ENCODE results near the gene WNK1.
"Not testable (repeated sequence)": the region's sequence is repeated elsewhere in the genome, so short reads cannot be mapped to it uniquely, and the experiment has no call there.

Gene WNK1

DNA sequence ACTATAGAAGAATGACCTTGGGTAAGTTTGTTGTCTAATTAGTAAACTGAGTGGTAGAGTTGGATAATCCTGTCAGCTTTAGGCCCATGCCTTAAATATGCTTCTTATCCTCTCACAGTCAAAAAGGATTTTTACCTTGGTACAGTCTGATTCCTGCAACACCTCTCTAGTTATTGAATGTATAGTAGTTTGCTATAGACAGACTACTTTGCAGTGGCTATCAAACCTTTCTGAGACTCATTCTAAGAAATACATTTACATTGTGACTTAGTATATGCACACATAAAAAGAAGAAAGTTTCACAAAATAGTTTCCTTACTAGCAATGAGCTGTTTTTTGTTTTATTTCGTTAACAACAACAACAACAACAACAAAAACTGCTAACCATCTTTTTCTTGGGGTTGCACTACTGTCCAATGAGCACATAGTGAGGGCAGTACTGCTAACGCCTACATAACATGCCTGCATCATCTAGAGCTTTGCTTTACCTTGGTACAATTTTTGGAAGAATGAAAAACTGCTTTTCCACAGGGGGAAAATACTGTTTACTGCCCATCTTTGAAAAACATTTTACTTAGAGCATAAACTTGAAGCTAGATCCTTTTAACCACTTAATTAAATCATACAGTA lies 28.5 kb downstream of the WNK1 start:
- no peak for DNase-seq

DNA sequence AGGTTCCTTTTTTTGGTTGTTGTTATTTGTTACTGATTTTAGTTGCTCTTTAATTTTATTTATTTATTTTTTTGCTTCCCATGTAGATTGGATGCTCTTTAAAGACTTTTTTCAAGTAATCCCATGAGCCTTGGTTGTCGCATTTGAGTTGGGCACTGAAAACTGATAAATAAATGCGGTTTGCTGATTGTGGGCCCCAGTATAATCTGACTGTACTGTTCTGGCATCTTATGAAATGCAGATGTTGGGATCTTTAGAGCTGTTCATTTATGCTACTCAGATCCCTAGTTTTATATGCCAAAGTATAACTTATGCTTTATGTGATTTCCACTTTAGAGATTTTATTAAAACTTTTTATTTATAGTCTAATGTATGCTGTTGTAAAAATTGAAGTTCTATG lies 33.3 kb downstream of the WNK1 start:
- no peak for DNase-seq

- DNase-seq = no peak
Observed at GRCh38 chr12:788288-788687, 35.9 kb downstream of the WNK1 start.

GRCh38 chr12:788762-789161 lies 36.4 kb downstream of the WNK1 start:
- not testable (repeated sequence) for DNase-seq

- no peak for DNase-seq
Observed at GRCh38 chr12:789852-790563, 37.6 kb downstream of the WNK1 start.

DNA sequence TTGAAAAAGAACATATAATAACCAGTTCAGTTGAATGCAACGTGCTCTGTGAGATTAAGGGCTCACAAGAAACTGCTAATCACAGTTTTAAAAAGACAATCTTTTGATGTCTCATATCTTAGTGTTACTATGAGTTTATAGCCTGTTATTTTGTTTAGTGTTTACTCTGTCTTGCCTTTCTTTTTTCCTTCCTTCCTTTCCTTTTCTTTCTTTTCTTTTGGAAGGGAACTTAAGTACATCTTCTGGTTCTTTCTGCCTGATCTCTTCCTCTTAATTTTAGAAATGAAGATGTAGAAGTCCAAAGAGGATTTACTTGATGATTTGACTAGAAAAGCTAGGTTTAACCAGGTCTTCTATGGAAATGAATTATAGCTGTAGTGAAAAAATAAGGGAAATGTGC lies 38.2 kb downstream of the WNK1 start:
- no peak for DNase-seq

DNA sequence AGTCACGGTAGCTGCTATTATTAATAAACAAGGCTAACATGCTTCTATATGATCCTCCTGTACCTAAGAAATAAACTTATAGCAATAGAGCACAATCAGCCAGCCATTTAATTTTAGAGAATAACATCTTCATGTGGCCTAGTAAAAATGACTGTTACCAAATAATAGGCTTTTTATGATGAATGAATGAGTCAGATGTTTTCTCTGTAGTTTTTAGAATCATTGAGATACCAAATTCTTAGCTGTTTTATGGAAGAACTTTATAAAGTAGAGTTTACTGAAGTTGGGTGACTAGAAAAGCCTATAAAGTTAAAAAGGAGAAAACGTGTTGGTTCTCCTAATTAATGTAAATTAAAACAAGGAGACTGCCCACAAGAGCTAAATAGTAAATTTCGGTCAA lies 40.7 kb downstream of the WNK1 start:
- no peak for DNase-seq

DNA sequence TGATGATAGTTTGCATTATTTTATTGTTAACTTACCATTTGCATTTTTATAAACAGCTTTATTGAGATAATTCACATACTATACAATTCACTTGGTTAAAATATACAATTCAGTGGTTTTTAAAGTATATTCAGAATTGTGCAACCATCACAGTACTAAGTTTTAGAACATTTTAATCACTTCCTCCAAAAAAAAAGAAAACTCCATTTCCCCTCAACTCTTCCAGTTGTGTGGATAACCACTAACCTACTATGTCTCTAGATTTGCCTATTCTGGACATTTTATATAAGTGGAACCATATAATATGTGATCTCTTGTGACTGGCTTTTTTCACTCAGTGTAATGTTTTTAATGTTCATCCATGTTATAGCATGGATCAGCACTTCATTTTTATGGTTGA lies 41.3 kb downstream of the WNK1 start:
- no peak for DNase-seq

GRCh38 chr12:795305-795704 lies 42.9 kb downstream of the WNK1 start:
- DNase-seq = no peak

- no peak for DNase-seq
Observed at GRCh38 chr12:800401-800800, 48.0 kb downstream of the WNK1 start.

- DNase-seq = no peak
Observed at GRCh38 chr12:802242-803120, 50.1 kb downstream of the WNK1 start.

- DNase-seq = no peak
Observed at GRCh38 chr12:805022-805632, 52.7 kb downstream of the WNK1 start.

- no peak for DNase-seq
Observed at GRCh38 chr12:806200-806791, 53.9 kb downstream of the WNK1 start.

DNA sequence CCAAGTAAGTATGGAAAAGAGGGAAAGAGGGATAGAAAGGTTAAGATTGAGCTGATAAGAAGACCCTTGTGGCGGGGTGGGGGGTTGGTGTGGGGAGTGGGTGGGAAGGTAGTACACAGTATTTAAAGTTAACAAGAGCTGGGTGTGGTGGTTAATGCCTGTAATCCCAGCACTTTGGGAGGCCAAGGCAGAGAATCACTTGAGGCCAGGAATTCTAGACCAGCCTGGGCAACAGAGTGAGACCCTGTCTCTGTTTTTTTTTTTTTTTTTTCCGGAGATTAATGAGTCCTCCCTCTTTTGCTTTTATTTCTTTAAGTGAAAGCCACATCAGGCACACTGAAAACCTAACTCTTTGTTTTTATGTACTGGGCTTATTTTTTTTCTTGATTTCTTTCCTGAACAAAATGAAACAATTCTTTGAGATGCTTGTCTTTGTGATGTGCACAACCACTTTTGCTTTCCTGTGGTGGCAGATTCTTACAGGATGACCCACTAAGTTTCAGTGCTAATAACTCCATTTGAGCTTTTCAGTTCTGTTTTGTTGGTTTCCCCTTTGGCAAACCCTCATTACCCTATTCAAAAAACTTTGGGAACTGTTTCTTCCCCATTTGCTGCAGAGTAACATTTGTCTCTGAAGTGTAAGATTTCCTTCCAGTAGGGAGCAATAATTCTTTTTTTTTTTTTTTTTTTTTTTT lies 54.8 kb downstream of the WNK1 start:
- DNase-seq = no peak

DNA sequence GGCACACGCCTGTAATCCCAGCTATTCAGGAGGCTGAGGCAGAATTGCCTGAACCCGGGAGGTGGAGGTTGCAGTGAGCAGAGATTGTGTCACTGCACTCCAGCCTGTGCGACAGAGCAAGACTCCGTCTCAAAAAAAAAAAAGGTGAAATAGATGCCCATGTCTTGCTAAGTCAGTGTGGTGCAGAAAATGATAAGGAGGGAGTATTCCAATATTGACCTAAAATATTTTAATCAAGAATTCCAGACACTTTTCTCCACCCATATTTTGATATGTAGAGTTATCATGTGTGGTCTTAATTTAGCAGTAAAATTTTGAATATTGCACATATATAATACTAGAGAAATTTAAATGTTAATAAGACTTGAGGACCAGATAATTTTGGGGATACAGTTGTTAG lies 57.7 kb downstream of the WNK1 start:
- DNase-seq = no peak

GRCh38 chr12:810671-811415 lies 58.5 kb downstream of the WNK1 start:
- DNase-seq = no peak

- no peak for DNase-seq
Observed at GRCh38 chr12:812950-813349, 60.6 kb downstream of the WNK1 start.

DNA sequence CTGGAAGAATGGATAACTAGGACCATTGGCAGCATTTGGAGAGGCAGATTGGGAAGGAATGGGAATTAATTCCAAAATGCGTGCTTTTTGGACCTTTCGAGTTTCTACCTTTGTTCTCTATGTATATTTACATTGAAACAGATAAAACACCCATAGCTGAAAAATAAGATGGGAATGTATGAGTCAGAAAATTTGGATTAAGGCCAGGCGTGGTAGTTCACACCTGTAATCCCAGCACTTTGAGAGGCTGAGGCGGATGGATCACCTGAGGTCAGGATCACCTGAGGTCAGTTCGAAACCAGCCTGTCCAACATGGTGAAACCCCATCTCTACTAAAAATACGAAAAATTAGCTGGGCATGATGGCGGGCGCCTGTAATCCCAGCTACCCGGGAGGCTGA lies 65.1 kb downstream of the WNK1 start:
- DNase-seq = not testable (repeated sequence)

DNA sequence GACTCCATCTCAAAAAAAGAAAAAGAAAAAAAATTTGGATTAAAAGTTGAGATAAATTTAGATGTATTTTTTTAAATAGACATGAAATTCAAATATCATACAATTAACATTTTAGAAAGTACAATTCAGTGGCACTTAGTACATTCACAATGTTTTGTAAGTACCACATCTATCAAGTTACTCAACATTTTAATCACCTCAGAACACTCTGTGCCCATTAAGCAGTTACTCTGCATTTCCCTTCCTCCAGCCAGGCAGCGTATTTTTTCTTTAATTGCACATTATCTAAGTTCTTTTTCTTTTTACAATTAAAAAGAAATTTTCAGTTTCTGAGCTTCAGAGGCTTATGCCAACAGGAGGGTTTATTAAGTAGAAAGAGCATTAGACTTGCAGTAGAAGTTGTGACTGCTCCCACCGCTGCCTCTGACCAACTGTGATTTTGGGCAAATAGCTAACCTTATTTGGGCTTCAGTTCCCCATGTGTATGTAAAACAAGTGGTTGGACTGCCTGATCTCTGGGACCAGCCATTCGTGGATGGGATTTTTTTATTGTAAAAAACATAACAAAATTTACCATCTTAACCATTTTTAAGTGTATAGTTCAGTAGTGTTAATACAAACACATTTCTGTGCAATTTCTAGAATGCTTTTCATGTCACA lies 65.7 kb downstream of the WNK1 start:
- DNase-seq = no peak

DNA sequence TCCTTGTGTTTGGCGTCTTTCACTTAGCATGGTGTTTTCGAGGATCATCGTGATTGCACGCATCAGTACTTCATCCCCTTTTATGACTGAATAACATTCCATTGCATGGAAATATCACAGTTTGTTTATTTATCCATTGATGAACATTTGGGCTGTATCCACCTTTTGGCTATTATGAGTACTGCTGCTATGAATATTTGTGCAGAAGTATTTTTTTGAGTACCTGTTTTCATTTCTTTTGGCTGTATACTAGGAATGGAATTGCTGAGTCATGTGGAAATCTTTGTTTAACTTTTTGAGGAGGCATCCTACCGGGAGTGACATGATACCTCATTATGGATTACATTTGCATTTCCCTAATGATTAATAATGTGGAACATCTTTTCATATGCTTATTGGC lies 66.4 kb downstream of the WNK1 start:
- no peak for DNase-seq

- DNase-seq = no peak
Observed at GRCh38 chr12:820336-820735, 68.0 kb downstream of the WNK1 start.
